CMK (cell line): ENCODE results near the gene SRSF6.
"Not testable (repeated sequence)": the region's sequence is repeated elsewhere in the genome, so short reads cannot be mapped to it uniquely, and the experiment has no call there.

Experiments
- DNase-seq: peaks from one replicate; pipeline ENCODE4 v3.0.0-alpha.2; 2010; ENCODE audit warnings: low read depth

Gene SRSF6

GRCh38 chr20:43448748-43449535, 8.8 kb upstream of the SRSF6 start:
- DNase-seq: no peak

- no peak for DNase-seq
Measured at GRCh38 chr20:43450841-43451799, 6.6 kb upstream of the SRSF6 start.

- DNase-seq: no peak
Measured at GRCh38 chr20:43452404-43453126, 5.1 kb upstream of the SRSF6 start.

DNA sequence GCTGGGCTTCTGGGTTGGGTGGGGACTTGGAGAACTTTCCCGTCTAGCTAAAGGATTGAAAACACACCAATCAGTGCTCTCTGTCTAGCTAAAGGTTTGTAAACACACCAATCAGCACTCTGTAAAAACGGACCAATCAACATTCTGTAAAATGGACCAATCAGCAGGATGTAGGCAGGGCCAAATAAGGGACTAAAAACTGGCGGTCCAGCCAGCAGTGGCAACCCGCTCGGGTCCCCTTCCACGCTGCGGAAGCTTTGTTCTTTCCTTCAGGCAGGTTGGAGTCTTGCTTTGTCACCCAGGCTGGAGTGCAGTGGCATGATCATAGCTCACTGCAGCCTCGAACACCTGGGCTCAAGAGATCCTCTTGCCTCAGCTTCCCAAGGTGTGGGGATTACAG, 1.4 kb upstream of the SRSF6 start:
- DNase-seq: not testable (repeated sequence)

DNA sequence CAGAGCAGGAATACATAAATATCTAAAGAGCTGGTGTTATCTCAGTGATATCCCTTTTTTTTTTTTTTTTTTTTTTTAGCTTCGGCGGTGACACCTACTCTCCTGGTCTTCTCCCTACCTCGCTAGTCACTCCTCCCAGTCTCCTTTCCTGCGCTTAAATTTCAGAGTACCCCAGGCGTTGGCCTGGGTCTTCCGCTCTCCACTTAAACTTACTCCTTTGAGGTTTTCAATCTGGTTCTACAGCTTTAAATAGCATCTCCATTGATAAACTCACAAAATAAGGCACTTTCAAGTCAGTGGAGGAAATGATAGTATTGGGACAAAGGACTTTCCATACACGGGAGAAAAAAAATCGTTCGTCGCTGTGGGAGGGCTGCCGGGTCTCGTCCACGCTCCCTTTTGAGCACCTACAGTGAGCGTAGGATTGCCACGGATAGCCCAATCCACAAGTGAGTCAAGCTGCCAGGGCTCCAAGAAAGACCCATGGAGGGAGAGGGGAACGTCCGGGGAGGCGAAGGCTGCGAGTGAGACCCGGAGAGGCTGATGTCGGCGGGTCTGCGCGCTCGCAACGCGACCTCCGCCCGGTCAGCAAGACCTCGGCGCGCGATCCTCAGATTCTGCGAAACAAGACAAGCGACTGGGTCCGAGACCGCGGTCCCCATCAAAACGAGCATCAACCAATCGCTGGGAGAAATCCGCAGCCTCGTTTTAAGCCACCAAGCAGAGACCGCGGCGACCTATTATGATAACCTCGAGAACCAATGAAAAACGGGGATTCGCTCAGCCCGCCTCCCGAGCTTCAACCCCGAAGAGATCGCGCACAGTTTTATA, 672 bp upstream of the SRSF6 start:
- peak; percentile 46 for DNase-seq

DNA sequence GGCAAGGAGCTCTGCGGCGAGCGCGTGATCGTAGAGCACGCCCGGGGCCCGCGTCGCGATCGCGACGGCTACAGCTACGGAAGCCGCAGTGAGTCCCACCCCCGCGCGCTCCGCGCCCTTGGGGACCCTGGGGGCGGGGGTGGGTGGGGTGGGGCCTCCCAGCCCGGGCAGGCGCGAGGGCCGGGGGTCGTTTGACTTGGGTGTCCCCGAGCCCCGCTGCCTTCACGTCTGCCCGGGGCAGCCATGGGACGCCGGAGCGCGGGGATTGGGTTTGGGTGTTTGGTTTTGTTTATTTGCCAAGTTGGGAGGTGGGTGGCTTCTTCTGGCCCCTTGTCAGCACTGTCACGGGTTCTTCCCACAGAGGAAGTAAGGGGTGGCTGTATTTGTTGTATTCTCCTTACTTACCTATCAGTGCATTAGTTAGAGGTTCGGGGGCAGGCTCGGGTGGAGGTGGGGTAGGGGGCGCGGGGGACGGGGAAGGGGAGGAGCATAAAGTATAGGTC, 777 bp downstream of the SRSF6 start:
- no peak for DNase-seq

DNA sequence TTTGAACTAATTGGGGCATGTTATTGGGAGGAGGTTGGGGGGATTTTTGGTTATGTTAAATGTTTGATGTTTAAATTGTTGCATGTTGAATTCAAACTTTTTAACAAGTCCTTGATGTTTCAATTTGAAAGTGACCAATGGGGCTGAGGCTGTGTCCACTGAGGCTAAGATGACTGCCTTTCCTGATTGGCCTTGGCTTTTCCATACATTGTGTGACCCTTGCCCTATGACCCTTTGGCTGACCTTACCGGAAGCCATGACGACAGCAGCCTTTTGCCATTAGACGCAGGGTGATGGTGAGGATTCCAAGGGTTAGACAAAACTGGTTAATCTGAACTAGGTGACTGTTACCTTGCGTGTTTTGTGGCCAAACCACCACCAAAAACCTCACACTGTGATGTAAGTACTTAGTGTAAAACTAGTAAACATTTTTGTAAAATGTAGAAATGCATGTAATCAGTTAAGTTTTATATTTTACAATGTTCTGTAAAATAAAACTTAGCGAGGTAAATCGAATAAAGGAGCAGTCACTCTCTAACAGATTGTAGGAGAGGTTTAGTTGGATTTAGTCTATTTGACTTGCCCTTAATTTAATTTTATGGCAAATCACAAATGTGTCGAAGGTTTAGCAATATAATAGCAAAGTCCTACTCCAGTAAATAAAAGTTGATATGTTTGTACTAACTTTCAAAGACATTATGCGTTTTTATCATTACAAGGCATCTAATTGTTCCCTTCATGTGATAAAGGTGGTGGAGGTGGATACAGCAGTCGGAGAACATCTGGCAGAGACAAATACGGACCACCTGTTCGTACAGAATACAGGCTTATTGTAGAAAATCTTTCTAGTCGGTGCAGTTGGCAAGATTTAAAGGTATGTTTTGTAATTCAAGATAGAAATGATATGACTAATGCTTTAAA, 1.6 kb downstream of the SRSF6 start:
- DNase-seq: no peak

- no peak for DNase-seq
Measured at GRCh38 chr20:43460172-43460829, 2.6 kb downstream of the SRSF6 start.

- DNase-seq: no peak
Measured at GRCh38 chr20:43460830-43461200, 3.1 kb downstream of the SRSF6 start.

- no peak for DNase-seq
Measured at GRCh38 chr20:43461894-43462659, 4.4 kb downstream of the SRSF6 start.

DNA sequence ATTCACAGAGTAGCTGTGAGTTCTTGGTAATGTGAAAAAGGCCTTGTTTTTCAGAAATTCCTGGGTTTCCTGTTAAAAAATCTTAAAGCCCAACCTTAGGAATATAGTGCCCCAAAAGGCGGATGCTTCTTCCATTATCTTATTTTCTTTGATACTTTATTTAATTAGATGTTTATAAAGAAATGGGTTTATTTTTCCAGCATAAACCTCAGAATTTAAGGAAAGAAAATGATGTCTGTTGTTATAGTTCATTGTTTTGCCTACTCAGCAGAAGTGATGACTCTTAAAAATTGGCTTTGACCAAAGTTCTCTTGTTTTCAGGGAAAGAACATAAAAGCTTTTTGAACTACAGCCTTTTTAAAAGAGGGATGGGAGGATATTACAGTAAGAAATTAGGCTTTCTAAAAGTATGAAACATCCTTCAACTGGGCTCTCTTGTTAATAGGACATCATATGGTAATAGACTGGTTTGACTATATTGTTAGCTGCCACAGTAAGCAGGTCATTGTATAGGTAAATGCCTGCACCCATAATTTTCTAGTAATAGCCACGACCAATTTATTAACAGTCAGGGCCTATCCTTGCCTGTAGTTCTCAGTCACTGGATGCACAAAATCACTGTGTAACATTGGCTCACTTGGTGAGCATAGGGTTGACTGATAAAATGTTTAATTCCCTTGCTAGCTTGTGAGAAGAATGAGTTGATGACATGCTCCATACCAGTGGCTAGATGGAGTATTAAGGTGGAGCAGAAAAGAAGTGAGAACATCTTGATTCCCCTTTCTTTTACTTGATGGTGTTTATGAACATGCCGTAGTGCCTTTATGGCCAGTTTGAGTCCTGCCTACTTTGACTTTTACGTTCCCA, 5.2 kb downstream of the SRSF6 start:
- DNase-seq: no peak

- DNase-seq: no peak
Measured at GRCh38 chr20:43463527-43464218, 6.0 kb downstream of the SRSF6 start.

GRCh38 chr20:43464219-43464790, 6.6 kb downstream of the SRSF6 start:
- no peak for DNase-seq

DNA sequence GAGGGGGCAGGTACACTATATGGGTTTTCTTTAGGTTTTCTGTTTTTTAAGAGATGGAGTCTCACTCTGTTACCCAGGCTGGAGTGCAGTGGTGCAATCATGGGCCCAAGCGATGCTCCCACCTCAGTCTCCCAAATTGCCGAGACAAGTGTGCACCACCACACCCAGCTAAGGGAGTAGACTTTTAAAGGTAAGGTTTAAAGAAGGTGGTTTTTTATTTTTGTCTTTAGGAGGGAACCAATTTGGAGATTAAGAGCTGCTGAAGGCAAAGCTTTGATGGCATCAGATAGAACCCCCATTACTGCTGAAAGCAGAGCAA, 7.9 kb downstream of the SRSF6 start:
- no peak for DNase-seq

GRCh38 chr20:43467589-43467988, 9.9 kb downstream of the SRSF6 start:
- no peak for DNase-seq

DNA sequence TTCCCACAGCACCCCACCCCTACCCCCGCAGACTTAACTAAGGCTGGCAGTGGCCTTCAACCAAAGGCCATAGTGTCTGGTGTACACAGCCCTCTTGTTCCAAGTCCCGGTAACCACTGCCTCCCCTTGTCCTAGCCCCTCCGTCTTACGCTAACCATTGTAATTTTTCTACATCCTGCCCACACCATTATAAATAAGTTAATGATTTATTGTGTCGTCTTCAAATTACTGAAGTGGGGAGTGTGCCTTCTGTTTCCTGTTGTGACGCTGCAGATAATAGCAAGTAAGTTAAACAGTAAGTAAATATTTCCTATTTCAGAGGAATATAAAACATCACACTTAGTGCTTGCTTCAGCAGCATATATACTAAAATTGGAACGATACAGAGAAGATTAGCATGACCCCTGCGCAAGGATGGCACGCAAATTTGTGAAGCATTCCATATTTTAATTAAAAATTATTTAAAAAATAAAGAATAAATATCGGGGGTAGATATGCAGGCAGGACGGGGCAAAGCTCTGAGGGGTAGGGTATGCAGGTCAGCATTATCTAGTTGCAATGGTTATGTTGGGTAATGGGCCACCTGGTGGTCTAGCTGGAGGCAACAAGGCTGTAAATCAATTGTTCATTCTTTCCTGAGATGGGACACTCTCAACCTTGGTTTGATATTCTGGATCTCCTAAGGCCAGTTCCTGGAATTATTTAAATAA, 15.1 kb downstream of the SRSF6 start:
- DNase-seq: no peak

GRCh38 chr20:43473381-43473704, 15.6 kb downstream of the SRSF6 start:
- DNase-seq: no peak
